GM21717 (cell line): ENCODE results near the gene PTPRG.

ENCODE experiments used
- ATAC-seq: cut with Tn5 transposase; IDR thresholded peaks from one replicate; pipeline ENCODE4 v1.9.1; 2021; ENCODE audit warnings: mild to moderate bottlenecking, moderate library complexity; ENCODE audit not compliant: unreplicated experiment

Gene PTPRG

GRCh38 chr3:61877359-61878138 is 316.2 kb downstream of the PTPRG start:
- ATAC-seq, result peak; percentile 78

- no peak for ATAC-seq
Observed at GRCh38 chr3:61882253-61882652, 320.9 kb downstream of the PTPRG start.

GRCh38 chr3:61884794-61885193 is 323.4 kb downstream of the PTPRG start:
- no peak for ATAC-seq

GRCh38 chr3:61885414-61885813 is 324.0 kb downstream of the PTPRG start:
- no peak for ATAC-seq

GRCh38 chr3:61887206-61887605 is 325.8 kb downstream of the PTPRG start:
- ATAC-seq, result no peak

GRCh38 chr3:61889259-61889658 is 327.9 kb downstream of the PTPRG start:
- no peak for ATAC-seq

GRCh38 chr3:61890167-61890566 is 328.8 kb downstream of the PTPRG start:
- no peak for ATAC-seq

GRCh38 chr3:61890586-61890985 is 329.2 kb downstream of the PTPRG start:
- ATAC-seq, result no peak

- ATAC-seq, result no peak
Observed at GRCh38 chr3:61892891-61893290, 331.5 kb downstream of the PTPRG start.

GRCh38 chr3:61893840-61894566 is 332.6 kb downstream of the PTPRG start:
- ATAC-seq, result no peak

GRCh38 chr3:61894988-61895935 is 333.9 kb downstream of the PTPRG start:
- ATAC-seq, result peak; percentile 96

- no peak for ATAC-seq
Observed at GRCh38 chr3:61896251-61896650, 334.9 kb downstream of the PTPRG start.

- ATAC-seq, result no peak
Observed at GRCh38 chr3:61897848-61898247, 336.5 kb downstream of the PTPRG start.

GRCh38 chr3:61899700-61900462 is 338.5 kb downstream of the PTPRG start:
- no peak for ATAC-seq

GRCh38 chr3:61901496-61901895 is 340.1 kb downstream of the PTPRG start:
- ATAC-seq, result no peak

- ATAC-seq, result no peak
Observed at GRCh38 chr3:61901986-61902385, 340.6 kb downstream of the PTPRG start.

GRCh38 chr3:61903074-61903473 is 341.7 kb downstream of the PTPRG start:
- no peak for ATAC-seq

GRCh38 chr3:61903931-61904657 is 342.7 kb downstream of the PTPRG start:
- peak; percentile 53 for ATAC-seq

GRCh38 chr3:61907210-61907795 is 345.9 kb downstream of the PTPRG start:
- ATAC-seq, result no peak
